Measurements from ENCODE around the gene FABP3.

GRCh38 chr1:31344503-31344902 lies 28.4 kb downstream of the FABP3 start:
- TF ChIP-seq CTCF (IDR thresholded peaks at IDR 0.05 in 2 of 3, conservative IDR thresholded peaks at IDR 0.05 in 1 of 3; ENCODE audit: control insufficient read depth in 2 of 3, extremely low read depth in 1 of 3, insufficient read depth in 1 of 3, low read depth in 3 of 3, low read length in 3 of 3), result no peak
- TF ChIP-seq FOS (IDR thresholded peaks at IDR 0.05; ENCODE audit: borderline replicate concordance, extremely low read depth, insufficient read length), result no peak
- TF ChIP-seq EP300 (IDR thresholded peaks at IDR 0.05; ENCODE audit: borderline replicate concordance in 1 of 2, control insufficient read depth in 1 of 2, low read depth in 2 of 2, low read length in 2 of 2), result no peak
- TF ChIP-seq POLR2A (IDR thresholded peaks at IDR 0.05; ENCODE audit: low read depth, low read length), result no peak
- no peak for TF ChIP-seq ATF3 (IDR thresholded peaks at IDR 0.05; ENCODE audit: borderline replicate concordance, extremely low read depth, low read depth, low read length)
- no peak for TF ChIP-seq KDM1A (IDR thresholded peaks at IDR 0.05; ENCODE audit: borderline replicate concordance)
- TF ChIP-seq GABPA (IDR thresholded peaks at IDR 0.05; ENCODE audit: low read depth), result no peak
- TF ChIP-seq ZBTB33 (IDR thresholded peaks at IDR 0.05), result no peak
- TF ChIP-seq CREM (IDR thresholded peaks at IDR 0.05; ENCODE audit: low read depth), result no peak
- no peak for TF ChIP-seq SPI1 (IDR thresholded peaks at IDR 0.05; ENCODE audit: borderline replicate concordance, insufficient read depth, low read depth, low read length)
- no peak for TF ChIP-seq CBX3 (IDR thresholded peaks at IDR 0.05; ENCODE audit: borderline replicate concordance, low read depth)
- no peak for TF ChIP-seq RCOR1 (conservative IDR thresholded peaks at IDR 0.05; ENCODE audit: low read depth, low read length)

Measured in GM12878 (cell line).